ENCODE results near the gene KISS1R.
A peak's percentile ranks its signal among the peaks of the same experiment; 100 is the strongest.

Gene KISS1R

GRCh38 chr19:925087-925525 is 8.0 kb downstream of the KISS1R start:
- DNase-seq, result peak; percentile 88

- no peak for DNase-seq
Observed at GRCh38 chr19:925526-926322, 8.6 kb downstream of the KISS1R start, which contains the start of gene ARID3A. ARID3A (plus strand) TSS chr19:926035; CDS start chr19:929529, 3,494 bp downstream.

GRCh38 chr19:926323-926588 is 9.1 kb downstream of the KISS1R start:
- DNase-seq, result no peak

GRCh38 chr19:926589-927350 is 9.6 kb downstream of the KISS1R start:
- peak; percentile 76 for DNase-seq

- no peak for DNase-seq
Observed at GRCh38 chr19:927351-927779, 10.2 kb downstream of the KISS1R start.

- no peak for DNase-seq
Observed at GRCh38 chr19:927780-928401, 10.8 kb downstream of the KISS1R start.

- no peak for DNase-seq
Observed at GRCh38 chr19:928471-929202, 11.5 kb downstream of the KISS1R start.

- DNase-seq, result no peak
Observed at GRCh38 chr19:929203-929890, 12.2 kb downstream of the KISS1R start.

- DNase-seq, result no peak
Observed at GRCh38 chr19:929891-930258, 12.7 kb downstream of the KISS1R start.

GRCh38 chr19:931860-932647 is 14.9 kb downstream of the KISS1R start:
- DNase-seq, result no peak

GRCh38 chr19:932648-933552 is 15.8 kb downstream of the KISS1R start:
- no peak for DNase-seq

GRCh38 chr19:933553-933882 is 16.4 kb downstream of the KISS1R start:
- DNase-seq, result no peak

GRCh38 chr19:934197-934840 is 17.2 kb downstream of the KISS1R start:
- no peak for DNase-seq

GRCh38 chr19:934865-935479 is 17.8 kb downstream of the KISS1R start:
- no peak for DNase-seq

- DNase-seq, result no peak
Observed at GRCh38 chr19:936175-936546, 19.0 kb downstream of the KISS1R start.

- DNase-seq, result no peak
Observed at GRCh38 chr19:937259-937694, 20.1 kb downstream of the KISS1R start.

GRCh38 chr19:938233-938923 is 21.2 kb downstream of the KISS1R start:
- DNase-seq, result no peak

GRCh38 chr19:939439-939838 is 22.3 kb downstream of the KISS1R start:
- DNase-seq, result no peak

GRCh38 chr19:939922-940321 is 22.8 kb downstream of the KISS1R start:
- DNase-seq, result no peak
